ENCODE results near the gene SLC4A4. TPM values are rescaled to one million over a fixed set of nuclear protein-coding genes. Genes with fewer than 3 reads are reported as not detected.

The SLC4A4 gene
- total and polyA plus RNA-seq, 2 donors (not counting 1 experiment from before 2014, with no cell fraction given) = 12.2 to 33.4 TPM

DNA sequence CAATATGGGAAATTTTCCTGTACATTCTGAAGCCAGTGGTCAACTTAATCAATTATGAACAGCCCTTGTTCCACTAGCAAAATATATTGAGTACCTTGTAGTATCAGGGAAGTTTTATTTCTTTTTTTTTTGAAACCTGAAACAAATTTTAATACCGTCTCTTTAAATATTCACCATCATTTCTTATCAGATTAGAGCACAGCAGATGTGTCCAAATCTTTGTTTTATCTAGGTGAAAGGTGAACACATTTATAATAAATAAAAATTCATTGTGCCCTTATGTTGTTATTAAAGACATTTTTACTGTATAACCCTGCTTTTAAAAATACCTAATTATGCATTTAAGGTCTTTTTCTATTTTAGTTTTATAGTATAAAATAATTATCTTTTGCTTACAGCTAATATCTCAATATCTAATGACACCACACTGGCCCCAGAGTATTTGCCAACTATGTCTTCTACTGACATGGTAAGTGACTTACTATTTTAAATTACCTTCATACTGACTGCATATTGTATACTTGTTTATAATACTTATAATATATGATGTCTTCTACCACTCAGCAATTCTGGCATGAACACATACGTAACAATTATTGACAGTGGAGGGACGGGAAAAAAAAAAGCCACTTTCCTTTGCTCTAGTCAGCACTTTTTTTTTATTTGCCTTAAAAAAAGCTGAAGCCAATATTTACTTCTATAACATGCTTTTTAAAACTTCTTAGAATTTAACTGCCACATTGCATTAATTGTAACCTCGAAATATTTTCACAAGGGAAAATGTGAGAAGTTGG is 147.9 kb downstream of the SLC4A4 start:
- Histone ChIP-seq H3K4me1 (ENCODE audit: control insufficient read depth, extremely low read depth, insufficient read depth, low read length) (no peaks in the 10 kb centered on the region), H2AFZ (ENCODE audit: low read length) (no peak overlapping the region), H3K79me2 (ENCODE audit: control insufficient read depth, insufficient read depth, low read length) (no peaks in the 10 kb centered on the region), H3K27me3 (ENCODE audit: control insufficient read depth, insufficient read depth, low read length) (no peaks in the 10 kb centered on the region), H3K36me3 (ENCODE audit: control insufficient read depth, insufficient read depth, low read length) (no peaks in the 10 kb centered on the region), H3K4me3 (replicated peaks in 1 of 4; ENCODE audit: control extremely low read depth in 1 of 4, insufficient read depth in 1 of 4, low read depth in 3 of 4, low read length in 4 of 4) (no peak overlapping the region), H4K20me1 (ENCODE audit: control insufficient read depth, extremely low read depth, insufficient read depth, low read length) (no peaks in the 10 kb centered on the region), H3K4me2 (ENCODE audit: extremely low read depth, insufficient read depth, low read length) (no peak overlapping the region), H3K9ac (ENCODE audit: insufficient read depth, low read length) (no peak overlapping the region), H3K27ac (ENCODE audit: insufficient read depth, low read length) (no peak overlapping the region), H3K9me3 (ENCODE audit: control insufficient read depth, insufficient read depth, low read depth, low read length) (no peaks in the 10 kb centered on the region)
- no peak for DNase-seq (ENCODE audit: low read depth in 2 of 2)
- TF ChIP-seq EZH2 (IDR thresholded peaks at IDR 0.05; ENCODE audit: low read length, missing control alignments) = no peak
- TF ChIP-seq, protein P1, sequence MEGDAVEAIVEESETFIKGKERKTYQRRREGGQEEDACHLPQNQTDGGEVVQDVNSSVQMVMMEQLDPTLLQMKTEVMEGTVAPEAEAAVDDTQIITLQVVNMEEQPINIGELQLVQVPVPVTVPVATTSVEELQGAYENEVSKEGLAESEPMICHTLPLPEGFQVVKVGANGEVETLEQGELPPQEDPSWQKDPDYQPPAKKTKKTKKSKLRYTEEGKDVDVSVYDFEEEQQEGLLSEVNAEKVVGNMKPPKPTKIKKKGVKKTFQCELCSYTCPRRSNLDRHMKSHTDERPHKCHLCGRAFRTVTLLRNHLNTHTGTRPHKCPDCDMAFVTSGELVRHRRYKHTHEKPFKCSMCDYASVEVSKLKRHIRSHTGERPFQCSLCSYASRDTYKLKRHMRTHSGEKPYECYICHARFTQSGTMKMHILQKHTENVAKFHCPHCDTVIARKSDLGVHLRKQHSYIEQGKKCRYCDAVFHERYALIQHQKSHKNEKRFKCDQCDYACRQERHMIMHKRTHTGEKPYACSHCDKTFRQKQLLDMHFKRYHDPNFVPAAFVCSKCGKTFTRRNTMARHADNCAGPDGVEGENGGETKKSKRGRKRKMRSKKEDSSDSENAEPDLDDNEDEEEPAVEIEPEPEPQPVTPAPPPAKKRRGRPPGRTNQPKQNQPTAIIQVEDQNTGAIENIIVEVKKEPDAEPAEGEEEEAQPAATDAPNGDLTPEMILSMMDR (conservative IDR thresholded peaks at IDR 0.05 in 1 of 2, IDR thresholded peaks at IDR 0.05 in 1 of 2; ENCODE audit: low read depth in 1 of 2, low read length in 2 of 2) = no peak

DNA sequence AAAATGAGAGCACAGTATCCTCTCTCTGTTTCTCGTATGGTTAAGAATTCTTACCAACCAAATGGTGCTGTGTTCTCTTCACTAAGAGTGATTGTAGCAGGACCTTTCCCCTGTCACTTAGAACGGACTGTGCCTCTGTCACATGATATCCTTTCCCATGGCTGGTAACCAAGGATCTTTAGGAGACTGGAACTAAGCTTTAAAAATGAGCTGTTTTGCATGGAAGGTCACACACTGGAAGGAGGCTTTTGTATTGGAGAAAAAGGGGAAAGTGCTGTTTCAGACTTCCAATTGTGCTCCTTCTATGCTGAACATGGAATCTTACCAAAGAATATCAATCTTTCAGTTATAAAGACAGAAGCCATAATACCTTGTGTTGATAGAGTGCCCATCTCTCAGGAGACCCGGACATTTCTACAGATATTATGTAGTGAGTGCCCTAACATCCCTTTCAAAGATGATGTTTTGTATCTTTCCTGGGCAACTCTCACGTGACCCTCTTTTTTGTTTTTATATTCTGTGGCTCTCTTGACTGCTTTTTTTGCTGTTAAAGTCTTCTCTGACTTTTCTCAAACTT is 148.6 kb downstream of the SLC4A4 start:
- no peak for DNase-seq (ENCODE audit: low read depth in 2 of 2)
- Histone ChIP-seq H3K9ac (ENCODE audit: insufficient read depth, low read length) (no peak overlapping the region), H3K79me2 (ENCODE audit: control insufficient read depth, insufficient read depth, low read length) (no peaks in the 10 kb centered on the region), H3K27me3 (ENCODE audit: control insufficient read depth, insufficient read depth, low read length) (no peaks in the 10 kb centered on the region), H3K4me2 (ENCODE audit: extremely low read depth, insufficient read depth, low read length) (no peak overlapping the region), H3K36me3 (ENCODE audit: control insufficient read depth, insufficient read depth, low read length) (no peaks in the 10 kb centered on the region), H3K27ac (ENCODE audit: insufficient read depth, low read length) (no peak overlapping the region), H4K20me1 (ENCODE audit: control insufficient read depth, extremely low read depth, insufficient read depth, low read length) (no peaks in the 10 kb centered on the region), H3K4me3 (replicated peaks in 1 of 4; ENCODE audit: control extremely low read depth in 1 of 4, insufficient read depth in 1 of 4, low read depth in 3 of 4, low read length in 4 of 4) (no peak overlapping the region), H3K4me1 (ENCODE audit: control insufficient read depth, extremely low read depth, insufficient read depth, low read length) (no peaks in the 10 kb centered on the region), H3K9me3 (ENCODE audit: control insufficient read depth, insufficient read depth, low read depth, low read length) (no peaks in the 10 kb centered on the region), H2AFZ (ENCODE audit: low read length) (peak overlapping the region; percentile 40)
- TF ChIP-seq EZH2 (IDR thresholded peaks at IDR 0.05; ENCODE audit: low read length, missing control alignments) = no peak
- TF ChIP-seq, protein P1 (conservative IDR thresholded peaks at IDR 0.05 in 1 of 2, IDR thresholded peaks at IDR 0.05 in 1 of 2; ENCODE audit: low read depth in 1 of 2, low read length in 2 of 2) = no peak

DNA sequence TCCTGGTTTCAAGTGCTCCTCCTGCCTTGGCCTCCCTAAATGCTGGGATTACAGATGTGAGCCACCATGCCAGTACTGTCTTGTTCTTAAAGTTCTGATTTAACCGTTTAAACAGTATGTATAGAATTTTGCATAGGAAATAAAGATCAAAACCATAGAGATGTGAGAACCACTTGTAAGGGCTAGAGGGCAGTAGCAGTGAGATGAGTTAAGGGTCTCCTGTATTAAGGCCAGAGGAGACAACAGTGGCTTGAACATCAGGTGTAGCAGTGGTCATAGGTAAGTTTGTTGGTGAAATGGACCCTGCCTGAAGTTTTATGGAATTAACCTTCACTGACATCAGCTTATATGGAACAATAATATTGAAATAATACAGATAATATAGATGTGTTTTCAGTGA is 155.7 kb downstream of the SLC4A4 start:
- DNase-seq (ENCODE audit: low read depth in 2 of 2) = no peak
- no peak overlapping the region for H3K27ac ChIP-seq (ENCODE audit: insufficient read depth, low read length)
- H2AFZ ChIP-seq (ENCODE audit: low read length) = no peak overlapping the region
- TF ChIP-seq, protein P1 (conservative IDR thresholded peaks at IDR 0.05 in 1 of 2, IDR thresholded peaks at IDR 0.05 in 1 of 2; ENCODE audit: low read depth in 1 of 2, low read length in 2 of 2) = no peak
- no peak for TF ChIP-seq EZH2 (IDR thresholded peaks at IDR 0.05; ENCODE audit: low read length, missing control alignments)
- H3K4me2 ChIP-seq (ENCODE audit: extremely low read depth, insufficient read depth, low read length) = no peak overlapping the region
- no peak overlapping the region for H3K9ac ChIP-seq (ENCODE audit: insufficient read depth, low read length)
- H3K4me3 ChIP-seq (replicated peaks in 1 of 4; ENCODE audit: control extremely low read depth in 1 of 4, insufficient read depth in 1 of 4, low read depth in 3 of 4, low read length in 4 of 4) = no peak overlapping the region
- no peaks in the 10 kb centered on the region for H4K20me1 ChIP-seq (ENCODE audit: control insufficient read depth, extremely low read depth, insufficient read depth, low read length)
- no peaks in the 10 kb centered on the region for H3K79me2 ChIP-seq (ENCODE audit: control insufficient read depth, insufficient read depth, low read length)
- H3K9me3 ChIP-seq (ENCODE audit: control insufficient read depth, insufficient read depth, low read depth, low read length) = no peaks in the 10 kb centered on the region
- no peaks in the 10 kb centered on the region for H3K27me3 ChIP-seq (ENCODE audit: control insufficient read depth, insufficient read depth, low read length)
- no peaks in the 10 kb centered on the region for H3K36me3 ChIP-seq (ENCODE audit: control insufficient read depth, insufficient read depth, low read length)
- no peaks in the 10 kb centered on the region for H3K4me1 ChIP-seq (ENCODE audit: control insufficient read depth, extremely low read depth, insufficient read depth, low read length)

Measured in fibroblast of lung (primary cell).